SK-N-SH (cell line): Measurements from ENCODE around the gene MLXIP. TPM values are rescaled to one million over a fixed set of nuclear protein-coding genes. Genes with fewer than 3 reads are reported as not detected.
A peak's percentile ranks its signal among the peaks of the same experiment; 100 is the strongest.

Source experiments
- CTCF ChIA-PET: fragments of 300-600, 350-600 bp; formaldehyde crosslinking; extraction: SDS; loops from one replicate; lab custom pipeline; 2021; lab: Yijun Ruan, JAX
- POLR2A ChIA-PET: fragments of 350-600 bp; sonication (Branson Sonifier 250); formaldehyde crosslinking; extraction: SDS; loops from one replicate; lab custom pipeline; 2020; ENCODE audit warnings: antibody characterized with exemption, inconsistent platforms; lab: Yijun Ruan, JAX
- DNase-seq: peaks from one replicate; pipeline ENCODE4 v3.0.0; 2012
- H2AFZ ChIP-seq: fragments of 200-600 bp; sonication (generic); 2 replicates; pipeline ENCODE4 v1.8.1; 2016; ENCODE audit warnings: antibody characterized with exemption, mild to moderate bottlenecking, low read depth
- H3F3A ChIP-seq: fragments of 200-600 bp; sonication (generic); replicated peaks from 2 replicates; pipeline ENCODE3; 2016; ENCODE audit warnings: antibody characterized with exemption, mild to moderate bottlenecking; ENCODE audit not compliant: insufficient read depth
- H3K27ac ChIP-seq, 2 experiments: fragments of 200-500 bp in 1 of 2; fragments of 200-600 bp in 1 of 2; sonication (Bioruptor generic) in 1 of 2; sonication (generic), shearing (Covaris generic) in 1 of 2; 2 replicates each; pipeline versions ENCODE4 v1.5.1 to v1.6.1; 2014 to 2016; ENCODE audit warnings: low read depth in 2 of 2, inconsistent platforms in 1 of 2, low read length in 1 of 2, mild to moderate bottlenecking in 1 of 2, mixed read lengths in 1 of 2
- H3K27me3 ChIP-seq: fragments of 200-600 bp; sonication (generic), shearing (Covaris generic); 2 replicates; pipeline ENCODE4 v1.6.1; 2016; ENCODE audit warnings: mixed run types; ENCODE audit not compliant: insufficient read depth
- H3K36me3 ChIP-seq, 2 experiments: fragments of 200-500 bp in 1 of 2; fragments of 200-600 bp in 1 of 2; sonication (Bioruptor generic) in 1 of 2; sonication (generic) in 1 of 2; replicated peaks in 1 of 2; 2 replicates each; pipeline versions ENCODE3 to v1.5.1; 2014 to 2016; ENCODE audit warnings: low read length in 1 of 2, mild to moderate bottlenecking in 1 of 2; ENCODE audit not compliant: insufficient read depth in 2 of 2, control insufficient read depth in 1 of 2
- H3K4me1 ChIP-seq, 2 experiments: fragments of 200-500 bp in 1 of 2; fragments of 200-600 bp in 1 of 2; sonication (Bioruptor generic) in 1 of 2; sonication (generic), shearing (Covaris generic) in 1 of 2; 2 replicates each; pipeline versions ENCODE4 v1.5.1 to v1.6.1; 2014 to 2016; ENCODE audit warnings: low read depth in 1 of 2, low read length in 1 of 2, mixed run types in 1 of 2; ENCODE audit not compliant: insufficient read depth in 2 of 2, control insufficient read depth in 1 of 2
- H3K4me2 ChIP-seq: fragments of 200-600 bp; sonication (generic), shearing (Covaris generic); 2 replicates; pipeline ENCODE4 v1.6.1; 2017; ENCODE audit warnings: mixed run types
- H3K4me3 ChIP-seq, 2 experiments: fragments of 200-500 bp in 1 of 2; fragments of 200-600 bp in 1 of 2; sonication (Bioruptor generic) in 1 of 2; sonication (generic), shearing (Covaris generic) in 1 of 2; 2 replicates each; pipeline versions ENCODE4 v1.5.1 to v1.8.1; 2014 to 2016; ENCODE audit warnings: low read depth in 2 of 2, inconsistent platforms in 1 of 2, low read length in 1 of 2, mild to moderate bottlenecking in 1 of 2, mixed read lengths in 1 of 2, moderate library complexity in 1 of 2
- H3K79me2 ChIP-seq: fragments of 200-600 bp; sonication (generic); 2 replicates; pipeline ENCODE4 v1.8.1; 2017; ENCODE audit warnings: mild to moderate bottlenecking; ENCODE audit not compliant: insufficient read depth
- H3K9ac ChIP-seq: fragments of 200-600 bp; sonication (generic); 2 replicates; pipeline ENCODE4 v1.6.1; 2017; ENCODE audit warnings: mixed run types
- H3K9me2 ChIP-seq: fragments of 200-600 bp; sonication (generic); 2 replicates; pipeline ENCODE4 v1.6.1; 2017; ENCODE audit warnings: mixed run types
- H3K9me3 ChIP-seq: fragments of 200-600 bp; sonication (generic); 2 replicates; pipeline ENCODE4 v1.6.1; 2017; ENCODE audit warnings: mixed run types, mild to moderate bottlenecking, moderate library complexity
- H4K20me1 ChIP-seq: fragments of 200-600 bp; sonication (generic); 2 replicates; pipeline ENCODE4 v1.6.1; 2017; ENCODE audit warnings: mild to moderate bottlenecking, mixed run types; ENCODE audit not compliant: insufficient read depth
- ELF1 ChIP-seq: IDR thresholded peaks from 2 replicates; pipeline ENCODE4 v1.4.0; 2012
- EP300 ChIP-seq, 2 experiments: IDR thresholded peaks; 2 replicates each; pipeline versions ENCODE4 v1.4.0 to v1.6.1; 2012; ENCODE audit warnings: borderline replicate concordance in 1 of 2, low read depth in 1 of 2, low read length in 1 of 2
- EZH2phosphoT487 ChIP-seq: fragments of 200-600 bp; sonication (generic); IDR thresholded peaks from 2 replicates; pipeline ENCODE4 v1.6.1; 2017; ENCODE audit warnings: low read depth, mixed run types, mild to moderate bottlenecking, antibody characterized with exemption, moderate library complexity, borderline replicate concordance
- FOSL2 ChIP-seq: IDR thresholded peaks from 2 replicates; pipeline ENCODE4 v1.4.0; 2012; ENCODE audit warnings: low read depth, mild to moderate bottlenecking, moderate library complexity, borderline replicate concordance
- FOXJ3 ChIP-seq: sonication (generic); formaldehyde crosslinking; IDR thresholded peaks from 2 replicates; pipeline ENCODE4 v1.5.1; 2020; ENCODE audit warnings: mild to moderate bottlenecking, missing genetic modification reagents
- FOXM1 ChIP-seq: IDR thresholded peaks from 2 replicates; pipeline ENCODE4 v1.4.0; 2012; ENCODE audit warnings: low read depth, mild to moderate bottlenecking
- JUND ChIP-seq: IDR thresholded peaks from 2 replicates; pipeline ENCODE4 v1.4.0; 2012
- NRF1 ChIP-seq: IDR thresholded peaks from 2 replicates; pipeline ENCODE4 v1.6.1; 2012; ENCODE audit warnings: low read depth, mild to moderate bottlenecking, low read length
- SIN3A ChIP-seq: IDR thresholded peaks from 2 replicates; pipeline ENCODE4 v1.6.1; 2012; ENCODE audit warnings: low read depth, mild to moderate bottlenecking, low read length, moderate library complexity, borderline replicate concordance
- SMC3 ChIP-seq: IDR thresholded peaks from 2 replicates; pipeline ENCODE4 v1.6.1; 2012; ENCODE audit warnings: low read depth, low read length, improper control_type of control experiment
- TAF1 ChIP-seq: IDR thresholded peaks from 2 replicates; pipeline ENCODE4 v1.6.1; 2012; ENCODE audit warnings: low read depth, mild to moderate bottlenecking, low read length, moderate library complexity, borderline replicate concordance
- TCF12 ChIP-seq: IDR thresholded peaks from 2 replicates; pipeline ENCODE4 v1.4.0; 2012
- TEAD4 ChIP-seq: IDR thresholded peaks from 2 replicates; pipeline ENCODE4 v1.4.0; 2012; ENCODE audit warnings: mild to moderate bottlenecking, borderline replicate concordance; ENCODE audit not compliant: insufficient read depth
- YY1 ChIP-seq: IDR thresholded peaks from 2 replicates; pipeline ENCODE4 v1.4.0; 2012; ENCODE audit warnings: low read depth, mild to moderate bottlenecking
- whole genome bisulfite sequencing: methylation state at CpG from one replicate; pipeline ENCODE4 v1.1.6; 2017; ENCODE audit warnings: low lambda C conversion rate; 5-methylcytosine and 5-hydroxymethylcytosine counted together
- polyA plus RNA-seq, 3 experiments: library from polyadenylated mRNA; depleted of rRNA; stranded (reverse); fragments of >200 nt; gene quantifications; 2 replicates each; pipeline ENCODE4 v1.2.3, GENCODE V29; 2012
- TF ChIP-seq, protein P1 (sequence below): IDR thresholded peaks from 2 replicates; pipeline ENCODE4 v1.6.1; 2012; ENCODE audit warnings: mild to moderate bottlenecking, low read depth, low read length, moderate library complexity
- TF ChIP-seq, protein P2 (sequence below): fragments of 200-600 bp; sonication (generic); IDR thresholded peaks from 2 replicates; pipeline ENCODE4 v1.6.1; 2017; ENCODE audit warnings: antibody characterized with exemption, mild to moderate bottlenecking, moderate library complexity
- TF ChIP-seq, protein P3 (sequence below): IDR thresholded peaks from 2 replicates; pipeline ENCODE4; 2012
- TF ChIP-seq, protein P4 (sequence below): fragments of 150-350 bp; IDR thresholded peaks from 2 replicates; pipeline ENCODE4 v1.6.1; 2016; ENCODE audit warnings: mild to moderate bottlenecking, low read depth, low read length
- TF ChIP-seq, protein P5 (sequence below): fragments of 150-350 bp; IDR thresholded peaks from 2 replicates; pipeline ENCODE4 v1.6.1; 2017; ENCODE audit warnings: antibody characterized with exemption, low read length, low read depth, borderline replicate concordance

Gene MLXIP
- polyA plus RNA-seq, 1 of the 3 experiments (the other 2 are of a cell fraction), result 11.0 TPM

DNA sequence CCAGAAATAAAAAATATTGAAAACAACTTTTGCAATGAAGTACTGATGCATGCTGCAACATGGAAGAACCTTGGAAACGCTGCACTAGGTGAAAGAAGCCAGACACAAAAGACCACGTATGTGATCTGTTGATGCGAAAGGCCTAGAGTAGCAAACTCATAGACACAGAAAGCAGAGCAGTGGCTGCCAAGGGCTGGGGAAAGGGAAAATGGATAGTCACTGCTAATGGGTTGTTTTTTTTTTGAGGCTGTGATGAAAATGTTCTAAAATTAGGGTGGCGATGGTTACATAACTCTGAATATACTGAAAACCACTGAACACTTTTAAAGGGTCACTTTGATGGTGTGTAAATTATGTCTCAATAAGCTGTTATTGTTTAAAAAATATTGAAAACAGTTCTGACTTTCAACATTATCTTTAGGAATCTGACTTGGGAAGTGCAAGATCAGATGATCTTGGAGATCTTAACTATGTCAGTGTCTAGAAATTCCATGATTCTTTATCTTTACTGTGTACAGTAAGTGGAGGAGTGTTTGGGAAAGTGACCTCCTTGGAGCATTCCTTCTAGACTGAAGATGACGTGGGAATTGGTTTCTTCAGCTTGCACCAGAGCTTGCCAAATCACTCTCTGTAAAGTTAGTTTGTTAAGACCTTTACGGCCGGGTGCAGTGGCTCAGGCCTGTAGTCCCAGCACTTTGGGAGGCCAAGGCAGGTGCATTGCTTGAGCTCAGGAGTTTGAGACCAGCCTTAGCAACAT lies 12.4 kb downstream of the MLXIP start:
- peaks cover 35% of the 10 kb centered on the region for H3F3A ChIP-seq
- H3K27me3 ChIP-seq, result no peaks in the 10 kb centered on the region
- DNase-seq, result no peak
- H3K27ac ChIP-seq, result peak overlapping the region in 1 of 2 experiments; percentile 89; a peak in 2 of 4 replicates
- no peaks in the 10 kb centered on the region for H3K9me3 ChIP-seq
- ChIA-PET POLR2A (interaction anchor here (0.6 kb wide), 1 partner anchor 11 kb away, joined by 3 read pairs; no protein-coding TSS in a partner anchor), CTCF (interaction anchor here (3.0 to 3.9 kb wide), 2 partner anchors 32 to 36 kb away, joined by 7 to 14 read pairs; no protein-coding TSS in a partner anchor)
- H2AFZ ChIP-seq, result no peak overlapping the region
- peak overlapping the region; percentile 11 for H3K4me2 ChIP-seq
- peaks cover 90% of the 10 kb centered on the region for H3K79me2 ChIP-seq
- WGBS, result 74% methylated on average over 7 of the region's 7 CpGs
- H3K9ac ChIP-seq, result peak overlapping the region; percentile 29; the same call in 1 of the 2 replicates
- H3K4me3 ChIP-seq, result no peak overlapping the region
- peaks cover 26% of the 10 kb centered on the region for H4K20me1 ChIP-seq
- no peaks in the 10 kb centered on the region for H3K36me3 ChIP-seq
- no peaks in the 10 kb centered on the region for H3K9me2 ChIP-seq
- TF ChIP-seq NRF1, result no peak
- TF ChIP-seq JUND, result no peak
- no peak for TF ChIP-seq FOXJ3
- no peak for TF ChIP-seq ELF1
- no peak for TF ChIP-seq YY1
- TF ChIP-seq TAF1, result no peak
- TF ChIP-seq, protein P1, sequence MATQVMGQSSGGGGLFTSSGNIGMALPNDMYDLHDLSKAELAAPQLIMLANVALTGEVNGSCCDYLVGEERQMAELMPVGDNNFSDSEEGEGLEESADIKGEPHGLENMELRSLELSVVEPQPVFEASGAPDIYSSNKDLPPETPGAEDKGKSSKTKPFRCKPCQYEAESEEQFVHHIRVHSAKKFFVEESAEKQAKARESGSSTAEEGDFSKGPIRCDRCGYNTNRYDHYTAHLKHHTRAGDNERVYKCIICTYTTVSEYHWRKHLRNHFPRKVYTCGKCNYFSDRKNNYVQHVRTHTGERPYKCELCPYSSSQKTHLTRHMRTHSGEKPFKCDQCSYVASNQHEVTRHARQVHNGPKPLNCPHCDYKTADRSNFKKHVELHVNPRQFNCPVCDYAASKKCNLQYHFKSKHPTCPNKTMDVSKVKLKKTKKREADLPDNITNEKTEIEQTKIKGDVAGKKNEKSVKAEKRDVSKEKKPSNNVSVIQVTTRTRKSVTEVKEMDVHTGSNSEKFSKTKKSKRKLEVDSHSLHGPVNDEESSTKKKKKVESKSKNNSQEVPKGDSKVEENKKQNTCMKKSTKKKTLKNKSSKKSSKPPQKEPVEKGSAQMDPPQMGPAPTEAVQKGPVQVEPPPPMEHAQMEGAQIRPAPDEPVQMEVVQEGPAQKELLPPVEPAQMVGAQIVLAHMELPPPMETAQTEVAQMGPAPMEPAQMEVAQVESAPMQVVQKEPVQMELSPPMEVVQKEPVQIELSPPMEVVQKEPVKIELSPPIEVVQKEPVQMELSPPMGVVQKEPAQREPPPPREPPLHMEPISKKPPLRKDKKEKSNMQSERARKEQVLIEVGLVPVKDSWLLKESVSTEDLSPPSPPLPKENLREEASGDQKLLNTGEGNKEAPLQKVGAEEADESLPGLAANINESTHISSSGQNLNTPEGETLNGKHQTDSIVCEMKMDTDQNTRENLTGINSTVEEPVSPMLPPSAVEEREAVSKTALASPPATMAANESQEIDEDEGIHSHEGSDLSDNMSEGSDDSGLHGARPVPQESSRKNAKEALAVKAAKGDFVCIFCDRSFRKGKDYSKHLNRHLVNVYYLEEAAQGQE, result no peak
- TF ChIP-seq SIN3A, result no peak
- TF ChIP-seq, protein P2, sequence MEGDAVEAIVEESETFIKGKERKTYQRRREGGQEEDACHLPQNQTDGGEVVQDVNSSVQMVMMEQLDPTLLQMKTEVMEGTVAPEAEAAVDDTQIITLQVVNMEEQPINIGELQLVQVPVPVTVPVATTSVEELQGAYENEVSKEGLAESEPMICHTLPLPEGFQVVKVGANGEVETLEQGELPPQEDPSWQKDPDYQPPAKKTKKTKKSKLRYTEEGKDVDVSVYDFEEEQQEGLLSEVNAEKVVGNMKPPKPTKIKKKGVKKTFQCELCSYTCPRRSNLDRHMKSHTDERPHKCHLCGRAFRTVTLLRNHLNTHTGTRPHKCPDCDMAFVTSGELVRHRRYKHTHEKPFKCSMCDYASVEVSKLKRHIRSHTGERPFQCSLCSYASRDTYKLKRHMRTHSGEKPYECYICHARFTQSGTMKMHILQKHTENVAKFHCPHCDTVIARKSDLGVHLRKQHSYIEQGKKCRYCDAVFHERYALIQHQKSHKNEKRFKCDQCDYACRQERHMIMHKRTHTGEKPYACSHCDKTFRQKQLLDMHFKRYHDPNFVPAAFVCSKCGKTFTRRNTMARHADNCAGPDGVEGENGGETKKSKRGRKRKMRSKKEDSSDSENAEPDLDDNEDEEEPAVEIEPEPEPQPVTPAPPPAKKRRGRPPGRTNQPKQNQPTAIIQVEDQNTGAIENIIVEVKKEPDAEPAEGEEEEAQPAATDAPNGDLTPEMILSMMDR, result no peak
- TF ChIP-seq, protein P3, sequence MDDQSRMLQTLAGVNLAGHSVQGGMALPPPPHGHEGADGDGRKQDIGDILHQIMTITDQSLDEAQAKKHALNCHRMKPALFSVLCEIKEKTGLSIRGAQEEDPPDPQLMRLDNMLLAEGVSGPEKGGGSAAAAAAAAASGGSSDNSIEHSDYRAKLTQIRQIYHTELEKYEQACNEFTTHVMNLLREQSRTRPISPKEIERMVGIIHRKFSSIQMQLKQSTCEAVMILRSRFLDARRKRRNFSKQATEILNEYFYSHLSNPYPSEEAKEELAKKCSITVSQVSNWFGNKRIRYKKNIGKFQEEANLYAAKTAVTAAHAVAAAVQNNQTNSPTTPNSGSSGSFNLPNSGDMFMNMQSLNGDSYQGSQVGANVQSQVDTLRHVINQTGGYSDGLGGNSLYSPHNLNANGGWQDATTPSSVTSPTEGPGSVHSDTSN, result no peak
- no peak for TF ChIP-seq SMC3
- no peak for TF ChIP-seq FOSL2
- TF ChIP-seq, protein P4, sequence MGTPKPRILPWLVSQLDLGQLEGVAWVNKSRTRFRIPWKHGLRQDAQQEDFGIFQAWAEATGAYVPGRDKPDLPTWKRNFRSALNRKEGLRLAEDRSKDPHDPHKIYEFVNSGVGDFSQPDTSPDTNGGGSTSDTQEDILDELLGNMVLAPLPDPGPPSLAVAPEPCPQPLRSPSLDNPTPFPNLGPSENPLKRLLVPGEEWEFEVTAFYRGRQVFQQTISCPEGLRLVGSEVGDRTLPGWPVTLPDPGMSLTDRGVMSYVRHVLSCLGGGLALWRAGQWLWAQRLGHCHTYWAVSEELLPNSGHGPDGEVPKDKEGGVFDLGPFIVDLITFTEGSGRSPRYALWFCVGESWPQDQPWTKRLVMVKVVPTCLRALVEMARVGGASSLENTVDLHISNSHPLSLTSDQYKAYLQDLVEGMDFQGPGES, result no peak
- TF ChIP-seq EP300 (IDR thresholded peaks at IDR 0.05; ENCODE audit: borderline replicate concordance in 1 of 2, low read depth in 1 of 2, low read length in 1 of 2), result no peak
- TF ChIP-seq FOXM1, result no peak
- no peak for TF ChIP-seq TCF12
- TF ChIP-seq EZH2phosphoT487, result no peak
- no peak for TF ChIP-seq TEAD4
- TF ChIP-seq, protein P5, sequence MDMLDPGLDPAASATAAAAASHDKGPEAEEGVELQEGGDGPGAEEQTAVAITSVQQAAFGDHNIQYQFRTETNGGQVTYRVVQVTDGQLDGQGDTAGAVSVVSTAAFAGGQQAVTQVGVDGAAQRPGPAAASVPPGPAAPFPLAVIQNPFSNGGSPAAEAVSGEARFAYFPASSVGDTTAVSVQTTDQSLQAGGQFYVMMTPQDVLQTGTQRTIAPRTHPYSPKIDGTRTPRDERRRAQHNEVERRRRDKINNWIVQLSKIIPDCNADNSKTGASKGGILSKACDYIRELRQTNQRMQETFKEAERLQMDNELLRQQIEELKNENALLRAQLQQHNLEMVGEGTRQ, result no peak
- TF ChIP-seq, all 33 proteins: peak for 0
- peaks cover 9 to 11% of the 10 kb centered on the region in 2 experiments; a peak in 2 of 4 replicates for H3K4me1 ChIP-seq
